IMR-90 (cell line): ENCODE measurements around the gene NOTO. TPM values are rescaled to one million over a fixed set of nuclear protein-coding genes. Genes with fewer than 3 reads are reported as not detected.

Experiments
- ATAC-seq: fragments of 200-7000 bp; cut with Tn5 transposase; 2 replicates; pipeline ENCODE4 v1.9.1; 2020; ENCODE audit warnings: low read depth, mild to moderate bottlenecking, moderate library complexity
- BruUV-seq: library from RNA; stranded (reverse); fragments of 400-500 nt; replicated peaks from 2 replicates; lab custom pipeline; 2021; lab: Mats Ljungman, UMichigan
- CTCF ChIA-PET: fragments of 300-600 bp; formaldehyde crosslinking; extraction: SDS; loops from one replicate; lab custom pipeline; 2021; ENCODE audit warnings: antibody characterized with exemption; lab: Yijun Ruan, JAX
- POLR2A ChIA-PET: fragments of 300-600 bp; sonication (Branson Sonifier 250); formaldehyde crosslinking; loops from one replicate; lab custom pipeline; 2022; ENCODE audit warnings: antibody characterized with exemption; ENCODE audit not compliant: unreplicated experiment; lab: Charles Lee
- DNase-seq: peaks from one replicate; pipeline ENCODE4 v3.0.0; 2013
- H2AFZ ChIP-seq: replicated peaks from 2 replicates; pipeline ENCODE3; 2013; ENCODE audit warnings: low read length, mild to moderate bottlenecking; ENCODE audit not compliant: poor library complexity
- H2AK5ac ChIP-seq: 2 replicates; pipeline ENCODE4 v1.6.1; 2013; ENCODE audit warnings: low read depth, low read length, inconsistent platforms
- H2AK9ac ChIP-seq: replicated peaks from 2 replicates; pipeline ENCODE3; 2013; ENCODE audit warnings: mild to moderate bottlenecking, low read depth, low read length, moderate library complexity; ENCODE audit not compliant: poor library complexity
- H2BK120ac ChIP-seq: 2 replicates; pipeline ENCODE4 v1.6.1; 2013; ENCODE audit warnings: low read depth, low read length, inconsistent platforms
- H2BK15ac ChIP-seq: 3 replicates; pipeline ENCODE4 v1.6.1; 2013; ENCODE audit warnings: low read depth, low read length, inconsistent platforms
- H2BK20ac ChIP-seq: 2 replicates; pipeline ENCODE4 v1.6.1; 2013; ENCODE audit warnings: low read depth, mild to moderate bottlenecking, inconsistent platforms, low read length, moderate library complexity
- H2BK5ac ChIP-seq: 2 replicates; pipeline ENCODE4 v1.6.1; 2013; ENCODE audit warnings: mild to moderate bottlenecking, low read depth, low read length, inconsistent platforms; ENCODE audit not compliant: poor library complexity, severe bottlenecking
- H3K14ac ChIP-seq: replicated peaks from 2 replicates; pipeline ENCODE4 v1.6.1; 2013; ENCODE audit warnings: low read depth, low read length, inconsistent platforms
- H3K18ac ChIP-seq: 2 replicates; pipeline ENCODE4 v1.6.1; 2013; ENCODE audit warnings: low read depth, low read length, control low read depth
- H3K23ac ChIP-seq: 2 replicates; pipeline ENCODE4 v1.6.1; 2013; ENCODE audit warnings: low read depth, low read length, inconsistent platforms
- H3K27ac ChIP-seq: 2 replicates; pipeline ENCODE4 v1.5.1; 2013; ENCODE audit warnings: mild to moderate bottlenecking, control low read depth, low read length; ENCODE audit not compliant: insufficient read depth
- H3K27me3 ChIP-seq: 2 replicates; pipeline ENCODE4 v1.6.1; 2013; ENCODE audit warnings: low read length; ENCODE audit not compliant: control insufficient read depth, insufficient read depth
- H3K36me3 ChIP-seq: 2 replicates; pipeline ENCODE4 v1.6.1; 2013; ENCODE audit warnings: low read length, mixed read lengths; ENCODE audit not compliant: control insufficient read depth, insufficient read depth
- H3K4ac ChIP-seq: 2 replicates; pipeline ENCODE4 v1.6.1; 2013; ENCODE audit warnings: low read depth, low read length, inconsistent platforms
- H3K4me1 ChIP-seq: 2 replicates; pipeline ENCODE4 v1.6.1; 2013; ENCODE audit warnings: low read length, mixed read lengths; ENCODE audit not compliant: control insufficient read depth, insufficient read depth
- H3K4me2 ChIP-seq: 2 replicates; pipeline ENCODE4 v1.6.1; 2013; ENCODE audit warnings: low read depth, mild to moderate bottlenecking, control low read depth, low read length, moderate library complexity
- H3K4me3 ChIP-seq: 2 replicates; pipeline ENCODE4 v1.5.1; 2013; ENCODE audit warnings: low read depth, mild to moderate bottlenecking, control low read depth, low read length, moderate library complexity; ENCODE audit not compliant: insufficient read depth
- H3K56ac ChIP-seq: 2 replicates; pipeline ENCODE4 v1.6.1; 2013; ENCODE audit warnings: low read length, inconsistent platforms; ENCODE audit not compliant: insufficient read depth; ENCODE audit errors: extremely low read depth
- H3K79me1 ChIP-seq, 2 experiments: 2 replicates each; pipeline ENCODE4 v1.6.1; 2013; ENCODE audit warnings: low read length in 2 of 2, inconsistent platforms in 1 of 2, low read depth in 1 of 2
- H3K9ac ChIP-seq: 2 replicates; pipeline ENCODE4 v1.6.1; 2013; ENCODE audit warnings: low read depth, low read length, control low read depth
- H3K9me1 ChIP-seq: 2 replicates; pipeline ENCODE4 v1.6.1; 2013; ENCODE audit warnings: low read length, inconsistent platforms; ENCODE audit not compliant: insufficient read depth
- H3K9me3 ChIP-seq: 2 replicates; pipeline ENCODE4 v1.6.1; 2013; ENCODE audit warnings: low read length; ENCODE audit not compliant: control insufficient read depth, insufficient read depth
- H4K20me1 ChIP-seq: 2 replicates; pipeline ENCODE4 v1.6.1; 2013; ENCODE audit warnings: low read length, inconsistent platforms; ENCODE audit not compliant: insufficient read depth
- H4K5ac ChIP-seq: 2 replicates; pipeline ENCODE4 v1.6.1; 2013; ENCODE audit warnings: mild to moderate bottlenecking, low read depth, low read length, control low read depth
- H4K8ac ChIP-seq, 2 experiments: 2 replicates each; pipeline ENCODE4 v1.6.1; 2013; ENCODE audit warnings: low read depth in 2 of 2, low read length in 2 of 2, control low read depth in 1 of 2, inconsistent platforms in 1 of 2
- H4K91ac ChIP-seq: 2 replicates; pipeline ENCODE4 v1.6.1; 2013; ENCODE audit warnings: low read depth, low read length, inconsistent platforms; ENCODE audit not compliant: insufficient read depth
- BHLHE40 ChIP-seq: fragments of 150-350 bp; IDR thresholded peaks from 2 replicates; pipeline ENCODE4 v1.6.1; 2016; ENCODE audit warnings: mild to moderate bottlenecking, low read depth, low read length
- FOS ChIP-seq: fragments of 150-350 bp; IDR thresholded peaks from 2 replicates; pipeline ENCODE4 v1.6.1; 2016; ENCODE audit warnings: low read depth, low read length
- MAFK ChIP-seq: IDR thresholded peaks from 2 replicates; pipeline ENCODE4 v1.6.1; 2012; ENCODE audit warnings: low read depth, low read length, improper control_type of control experiment
- NFE2L2 ChIP-seq: fragments of 150-350 bp; IDR thresholded peaks from 2 replicates; pipeline ENCODE4 v1.6.1; 2016; ENCODE audit warnings: low read depth, mild to moderate bottlenecking, low read length
- RAD21 ChIP-seq: IDR thresholded peaks from 2 replicates; pipeline ENCODE4 v1.6.1; 2012; ENCODE audit warnings: low read length, improper control_type of control experiment
- RCOR1 ChIP-seq: IDR thresholded peaks from 2 replicates; pipeline ENCODE4 v1.6.1; 2012; ENCODE audit warnings: mild to moderate bottlenecking, low read length, improper control_type of control experiment; ENCODE audit not compliant: insufficient replicate concordance
- WGBS, 2 experiments: methylation state at CpG; one replicate each; pipeline versions ENCODE4 v1.1.5 to v1.1.7; 2013; ENCODE audit warnings: missing lambda C conversion rate in 2 of 2; ENCODE audit not compliant: insufficient read length in 1 of 2; ENCODE audit errors: extremely low coverage in 2 of 2; 5-methylcytosine and 5-hydroxymethylcytosine counted together
- dilution Hi-C: fragments of 300-500 bp; cut with HindIII; formaldehyde crosslinking; loops from one replicate; pipeline ENCODE4 v1.14.3; 2018; ENCODE audit warnings: low sequenced_read_pairs; ENCODE audit not compliant: unreplicated experiment
- in situ Hi-C: fragments of 300-500 bp; cut with MboI; formaldehyde crosslinking; loops from 3 replicates; pipeline ENCODE4 v1.14.3; 2019; ENCODE audit warnings: low sequenced_read_pairs, inconsistent platforms, mixed read lengths
- intact Hi-C: fragments of 100-400 bp; cut with micrococcal nuclease; formaldehyde crosslinking; loops from 2 replicates; pipeline ENCODE4 v1.10.0; 2022
- polyA plus RNA-seq, 3 experiments: library from polyadenylated mRNA; depleted of rRNA; stranded (reverse); fragments of >200 nt; gene quantifications; 2 replicates each; pipeline ENCODE4 v1.2.3, GENCODE V29; 2012; ENCODE audit warnings: low replicate concordance in 1 of 3
- total RNA-seq: library from RNA; depleted of rRNA; stranded (reverse); fragments of >200 nt; gene quantifications from 2 replicates; pipeline ENCODE4 v1.2.3, GENCODE V29; 2012
- TF ChIP-seq, protein P1 (sequence below): fragments of 150-350 bp; IDR thresholded peaks from 2 replicates; pipeline ENCODE4 v1.6.1; 2017; ENCODE audit warnings: mild to moderate bottlenecking, antibody characterized with exemption, low read length, low read depth
- TF ChIP-seq, protein P2 (sequence below): conservative IDR thresholded peaks from 2 replicates; pipeline ENCODE4 v1.5.1; 2012; ENCODE audit warnings: mild to moderate bottlenecking, low read depth, low read length, improper control_type of control experiment

Gene NOTO
- total and polyA plus RNA-seq, 2 of the 4 experiments (the other 2 are of a cell fraction): not detected

DNA sequence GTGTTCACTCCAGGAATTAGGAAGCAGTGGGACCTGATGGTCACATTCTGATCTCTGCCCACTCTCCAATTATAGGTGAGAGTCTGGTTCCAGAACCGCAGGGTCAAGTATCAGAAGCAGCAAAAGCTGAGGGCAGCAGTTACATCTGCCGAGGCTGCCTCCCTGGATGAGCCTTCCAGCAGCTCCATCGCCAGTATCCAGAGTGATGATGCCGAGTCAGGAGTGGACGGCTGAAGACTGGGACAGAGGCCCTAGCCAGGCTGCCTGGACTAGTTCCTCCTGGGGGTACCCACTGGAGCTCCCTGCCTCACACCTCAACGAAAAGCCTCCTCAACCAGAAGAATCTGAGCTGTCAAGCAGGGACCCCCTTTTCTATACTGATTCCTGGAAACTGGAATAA is 8.3 kb downstream of the NOTO start:
- H3K4me3 ChIP-seq: no peak overlapping the region
- DNase-seq: no peak

More for the DNA sequence above, 8.3 kb downstream of the NOTO start:
- no peak overlapping the region for H2AK5ac ChIP-seq
- intact Hi-C loops (no loop called here), dilution Hi-C loops (no loop called here), in situ Hi-C loops (no loop called here)
- POLR2A ChIA-PET: no interaction called here
- no peak overlapping the region for H2AK9ac ChIP-seq
- H2BK15ac ChIP-seq: no peak overlapping the region
- H3K4me2 ChIP-seq: no peak overlapping the region
- H3K27me3 ChIP-seq: peaks cover 19% of the 10 kb centered on the region
- no peak overlapping the region for H4K8ac ChIP-seq
- BruUV-seq: no TSS peak
- no peaks in the 10 kb centered on the region for H4K20me1 ChIP-seq
- peaks cover 6% of the 10 kb centered on the region; the same call in 1 of the 2 replicates for H3K4me1 ChIP-seq
- no CpG with 5 or more reads among the region's 6 CpGs for WGBS, 2 experiments
- H3K79me1 ChIP-seq: peaks cover 6 to 15% of the 10 kb centered on the region in 2 experiments; a peak in 3 of 4 replicates
- H3K36me3 ChIP-seq: no peaks in the 10 kb centered on the region
- H2BK120ac ChIP-seq: no peak overlapping the region
- no peak overlapping the region for H2BK5ac ChIP-seq
- CTCF ChIA-PET: interaction anchor here (1.1 kb wide), 1 partner anchor 33 kb away, joined by 3 read pairs; no protein-coding TSS in a partner anchor
- H3K18ac ChIP-seq: no peak overlapping the region
- H4K5ac ChIP-seq: no peak overlapping the region
- H2BK20ac ChIP-seq: no peak overlapping the region
- TF ChIP-seq RAD21: no peak
- TF ChIP-seq, protein P1, sequence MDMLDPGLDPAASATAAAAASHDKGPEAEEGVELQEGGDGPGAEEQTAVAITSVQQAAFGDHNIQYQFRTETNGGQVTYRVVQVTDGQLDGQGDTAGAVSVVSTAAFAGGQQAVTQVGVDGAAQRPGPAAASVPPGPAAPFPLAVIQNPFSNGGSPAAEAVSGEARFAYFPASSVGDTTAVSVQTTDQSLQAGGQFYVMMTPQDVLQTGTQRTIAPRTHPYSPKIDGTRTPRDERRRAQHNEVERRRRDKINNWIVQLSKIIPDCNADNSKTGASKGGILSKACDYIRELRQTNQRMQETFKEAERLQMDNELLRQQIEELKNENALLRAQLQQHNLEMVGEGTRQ: no peak
- no peak for TF ChIP-seq BHLHE40
- TF ChIP-seq NFE2L2: no peak
- TF ChIP-seq MAFK: no peak
- TF ChIP-seq RCOR1: no peak
- no peak for TF ChIP-seq FOS
- TF ChIP-seq, protein P2, sequence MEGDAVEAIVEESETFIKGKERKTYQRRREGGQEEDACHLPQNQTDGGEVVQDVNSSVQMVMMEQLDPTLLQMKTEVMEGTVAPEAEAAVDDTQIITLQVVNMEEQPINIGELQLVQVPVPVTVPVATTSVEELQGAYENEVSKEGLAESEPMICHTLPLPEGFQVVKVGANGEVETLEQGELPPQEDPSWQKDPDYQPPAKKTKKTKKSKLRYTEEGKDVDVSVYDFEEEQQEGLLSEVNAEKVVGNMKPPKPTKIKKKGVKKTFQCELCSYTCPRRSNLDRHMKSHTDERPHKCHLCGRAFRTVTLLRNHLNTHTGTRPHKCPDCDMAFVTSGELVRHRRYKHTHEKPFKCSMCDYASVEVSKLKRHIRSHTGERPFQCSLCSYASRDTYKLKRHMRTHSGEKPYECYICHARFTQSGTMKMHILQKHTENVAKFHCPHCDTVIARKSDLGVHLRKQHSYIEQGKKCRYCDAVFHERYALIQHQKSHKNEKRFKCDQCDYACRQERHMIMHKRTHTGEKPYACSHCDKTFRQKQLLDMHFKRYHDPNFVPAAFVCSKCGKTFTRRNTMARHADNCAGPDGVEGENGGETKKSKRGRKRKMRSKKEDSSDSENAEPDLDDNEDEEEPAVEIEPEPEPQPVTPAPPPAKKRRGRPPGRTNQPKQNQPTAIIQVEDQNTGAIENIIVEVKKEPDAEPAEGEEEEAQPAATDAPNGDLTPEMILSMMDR: no peak
- no peaks in the 10 kb centered on the region for H3K9me3 ChIP-seq
- H3K9ac ChIP-seq: no peak overlapping the region
- H3K4ac ChIP-seq: no peak overlapping the region
- no peak for ATAC-seq
- H2AFZ ChIP-seq: no peak overlapping the region
- H3K14ac ChIP-seq: no peak overlapping the region
- H4K91ac ChIP-seq: no peak overlapping the region
- H3K56ac ChIP-seq: no peak overlapping the region
- 0 out of 2 replicates have a peak, but pooled peaks cover 5% of the 10 kb centered on the region for H3K9me1 ChIP-seq
- H3K27ac ChIP-seq: no peak overlapping the region
- H3K23ac ChIP-seq: no peak overlapping the region
